H1 (cell line): ENCODE measurements around the gene CDH15. TPM values are rescaled to one million over a fixed set of nuclear protein-coding genes. Genes with fewer than 3 reads are reported as not detected.

Experiments
- CTCF ChIA-PET: fragments of 300-600 bp; sonication (Branson Sonifier 250); formaldehyde crosslinking; loops from one replicate; lab custom pipeline; 2021; ENCODE audit not compliant: partially characterized antibody; lab: Charles Lee
- POLR2A ChIA-PET: fragments of 300-600 bp; sonication (Branson Sonifier 250); formaldehyde crosslinking; loops from one replicate; lab custom pipeline; 2021; ENCODE audit warnings: inconsistent platforms; ENCODE audit not compliant: partially characterized antibody; lab: Charles Lee
- DNase-seq, 2 experiments: peaks; one replicate each; pipeline versions ENCODE4 v3.0.0 to v3.0.0-alpha.2; 2010 to 2022; ENCODE audit warnings: low spot score in 2 of 2, low read depth in 1 of 2, mixed read lengths in 1 of 2
- FAIRE-seq: peaks from 2 replicates; lab custom pipeline; 2011; peaks lifted over from hg19 to GRCh38; lab: Jason Lieb, UNC
- H2AFZ ChIP-seq: 2 replicates; pipeline ENCODE4 v1.8.1; 2012; ENCODE audit warnings: low read length, inconsistent platforms
- H2AK5ac ChIP-seq: 2 replicates; pipeline ENCODE4 v1.6.1; 2013; ENCODE audit warnings: low read depth, low read length
- H2BK120ac ChIP-seq: replicated peaks from 2 replicates; pipeline ENCODE3; 2013; ENCODE audit warnings: low read depth, low read length, inconsistent platforms
- H2BK12ac ChIP-seq: 2 replicates; pipeline ENCODE4 v1.6.1; 2013; ENCODE audit warnings: low read depth, low read length
- H2BK15ac ChIP-seq: 2 replicates; pipeline ENCODE4 v1.6.1; 2013; ENCODE audit warnings: low read length
- H2BK20ac ChIP-seq: 2 replicates; pipeline ENCODE4 v1.6.1; 2013; ENCODE audit warnings: low read length
- H2BK5ac ChIP-seq: 2 replicates; pipeline ENCODE4 v1.6.1; 2013; ENCODE audit warnings: low read depth, low read length
- H3K14ac ChIP-seq: 2 replicates; pipeline ENCODE4 v1.6.1; 2013; ENCODE audit warnings: inconsistent platforms; ENCODE audit not compliant: insufficient read length
- H3K18ac ChIP-seq: 2 replicates; pipeline ENCODE4 v1.6.1; 2013; ENCODE audit warnings: low read length; ENCODE audit errors: extremely low read depth
- H3K23ac ChIP-seq: 2 replicates; pipeline ENCODE4 v1.6.1; 2013; ENCODE audit warnings: inconsistent platforms; ENCODE audit not compliant: insufficient read length
- H3K23me2 ChIP-seq: 2 replicates; pipeline ENCODE4 v1.6.1; 2013; ENCODE audit warnings: low read depth, low read length
- H3K27ac ChIP-seq: 2 replicates; pipeline ENCODE4 v1.6.1; 2011; ENCODE audit warnings: low read depth, low read length, inconsistent platforms
- H3K27me3 ChIP-seq, 4 experiments: replicated peaks in 1 of 4; 1 replicate in 1 of 4; 2 replicates in 3 of 4; pipeline versions ENCODE4 v1.6.1 to v1.8.1; 2011 to 2013; ENCODE audit warnings: low read length in 3 of 4, mild to moderate bottlenecking in 3 of 4, inconsistent platforms in 2 of 4, mixed read lengths in 2 of 4, moderate library complexity in 1 of 4; ENCODE audit not compliant: control insufficient read depth in 3 of 4, insufficient read depth in 3 of 4; ENCODE audit errors: extremely low read depth in 1 of 4
- H3K36me3 ChIP-seq, 4 experiments: 2 replicates each; pipeline versions ENCODE4 v1.6.1 to v1.8.1; 2011 to 2013; ENCODE audit warnings: mild to moderate bottlenecking in 4 of 4, low read length in 3 of 4, moderate library complexity in 2 of 4, control low read depth in 1 of 4, inconsistent platforms in 1 of 4; ENCODE audit not compliant: insufficient read depth in 4 of 4, control insufficient read depth in 2 of 4
- H3K4ac ChIP-seq: replicated peaks from 2 replicates; pipeline ENCODE3; 2013; ENCODE audit warnings: low read length, low read depth, mixed read lengths, inconsistent platforms; ENCODE audit not compliant: insufficient read length
- H3K4me1 ChIP-seq, 4 experiments: replicated peaks in 1 of 4; 1 replicate in 1 of 4; 2 replicates in 3 of 4; pipeline versions ENCODE4 v1.6.1 to v1.8.1; 2011 to 2013; ENCODE audit warnings: low read length in 3 of 4, inconsistent platforms in 2 of 4, mixed read lengths in 1 of 4; ENCODE audit not compliant: insufficient read depth in 4 of 4, control insufficient read depth in 3 of 4
- H3K4me2 ChIP-seq, 2 experiments: 2 replicates each; pipeline versions ENCODE4 v1.6.1 to v1.8.1; 2011 to 2013; ENCODE audit warnings: low read depth in 2 of 2, low read length in 2 of 2, control low read depth in 1 of 2, inconsistent platforms in 1 of 2, mild to moderate bottlenecking in 1 of 2; ENCODE audit not compliant: insufficient read depth in 1 of 2
- H3K4me3 ChIP-seq, 4 experiments: fragments of 200-600, 300-600 bp in 1 of 4; sonication (generic), shearing (Covaris generic), sonication (Bioruptor Twin) in 1 of 4; 2 replicates each; pipeline versions ENCODE4 v1.5.1 to v1.8.1; 2011 to 2016; ENCODE audit warnings: low read length in 4 of 4, low read depth in 3 of 4, control low read depth in 2 of 4, inconsistent platforms in 2 of 4, mild to moderate bottlenecking in 2 of 4, mixed read lengths in 1 of 4, moderate library complexity in 1 of 4; ENCODE audit not compliant: insufficient read depth in 2 of 4; ENCODE audit errors: extremely low read depth in 1 of 4
- H3K56ac ChIP-seq: replicated peaks from 2 replicates; pipeline ENCODE3; 2013; ENCODE audit warnings: low read depth, mild to moderate bottlenecking, mixed read lengths, low read length, inconsistent platforms; ENCODE audit not compliant: insufficient read length
- H3K79me1 ChIP-seq: 2 replicates; pipeline ENCODE4 v1.6.1; 2013; ENCODE audit warnings: low read depth, low read length, control low read depth
- H3K79me2 ChIP-seq, 2 experiments: 2 replicates each; pipeline versions ENCODE4 v1.6.1 to v1.8.1; 2012 to 2013; ENCODE audit warnings: low read length in 2 of 2, mild to moderate bottlenecking in 2 of 2, inconsistent platforms in 1 of 2; ENCODE audit not compliant: insufficient read depth in 2 of 2, control insufficient read depth in 1 of 2
- H3K9ac ChIP-seq, 4 experiments: replicated peaks in 1 of 4; 1 replicate in 1 of 4; 2 replicates in 3 of 4; pipeline versions ENCODE4 v1.6.1 to v1.8.1; 2011 to 2013; ENCODE audit warnings: low read depth in 3 of 4, low read length in 3 of 4, control low read depth in 2 of 4, mild to moderate bottlenecking in 2 of 4, moderate library complexity in 2 of 4, inconsistent platforms in 1 of 4; ENCODE audit errors: extremely low read depth in 1 of 4
- H3K9me3 ChIP-seq, 2 experiments: 2 replicates each; pipeline versions ENCODE4 v1.6.1 to v1.8.1; 2012 to 2013; ENCODE audit warnings: mild to moderate bottlenecking in 2 of 2, moderate library complexity in 2 of 2, control low read depth in 1 of 2, inconsistent platforms in 1 of 2, low read depth in 1 of 2, low read length in 1 of 2, mixed read lengths in 1 of 2; ENCODE audit not compliant: insufficient read depth in 2 of 2
- H4K20me1 ChIP-seq, 2 experiments: replicated peaks in 1 of 2; 2 replicates each; pipeline versions ENCODE3 to v1.8.1; 2011 to 2013; ENCODE audit warnings: inconsistent platforms in 2 of 2, low read length in 2 of 2, mild to moderate bottlenecking in 1 of 2; ENCODE audit not compliant: insufficient read depth in 2 of 2, control insufficient read depth in 1 of 2
- H4K5ac ChIP-seq: 2 replicates; pipeline ENCODE4 v1.6.1; 2013; ENCODE audit warnings: low read length, low read depth, mixed read lengths, inconsistent platforms; ENCODE audit not compliant: insufficient read length
- H4K8ac ChIP-seq: 2 replicates; pipeline ENCODE4 v1.8.0; 2013; ENCODE audit warnings: mild to moderate bottlenecking, moderate library complexity, low read length, inconsistent platforms; ENCODE audit not compliant: insufficient read depth; ENCODE audit errors: extremely low read depth
- H4K91ac ChIP-seq: replicated peaks from 2 replicates; pipeline ENCODE3; 2013; ENCODE audit warnings: low read length, mixed read lengths, inconsistent platforms; ENCODE audit not compliant: insufficient read length
- POLR2AphosphoS5 ChIP-seq: IDR thresholded peaks from 2 replicates; pipeline ENCODE4 v1.6.1; 2011; ENCODE audit warnings: low read depth, low read length
- SUZ12 ChIP-seq: fragments of 200-600 bp; sonication (generic); IDR thresholded peaks from 2 replicates; pipeline ENCODE4 v1.6.1; 2012; ENCODE audit warnings: mild to moderate bottlenecking, inconsistent platforms, low read length, moderate library complexity, mixed read lengths
- WGBS, 2 experiments: shearing (Covaris generic) in 1 of 2; methylation state at CpG; one replicate each; pipeline versions ENCODE4 v1.1.6 to v1.1.7; 2013 to 2015; ENCODE audit warnings: low lambda C conversion rate in 2 of 2, mixed read lengths in 2 of 2, inconsistent platforms in 1 of 2, low coverage in 1 of 2, missing lambda C conversion rate in 1 of 2; ENCODE audit not compliant: insufficient replicate concordance in 2 of 2, insufficient coverage in 1 of 2, insufficient read length in 1 of 2; ENCODE audit errors: extremely low coverage in 1 of 2, missing lambda C conversion rate in 1 of 2; 5-methylcytosine and 5-hydroxymethylcytosine counted together
- polyA plus RNA-seq, 7 experiments: library from polyadenylated mRNA; depleted of rRNA in 3 of 7; stranded (reverse) in 5 of 7; unstranded in 2 of 7; fragments of >200 nt in 5 of 7; fragments of 200-250 nt in 2 of 7; gene quantifications; 1 replicate in 5 of 7; 2 replicates in 1 of 7; 4 replicates in 1 of 7; pipeline versions ENCODE4 v1.2.1 to v1.2.3, GENCODE V29; 2011 to 2013; ENCODE audit warnings: missing spikeins in 2 of 7, mixed read lengths in 2 of 7
- total RNA-seq: library from RNA; stranded (reverse); fragmentation: NEBNext Ultra II Directional; extraction: Animal tissue kit (Norgen Biotek cat#: 25700); gene quantifications from 2 replicates; pipeline ENCODE4 v1.2.1, GENCODE V29; 2021

The CDH15 gene
- total and polyA plus RNA-seq, 2 of the 8 experiments (the other 6 are each of a cell fraction or from before 2014, with no cell fraction given), result 0.50 to 0.82 TPM

DNA sequence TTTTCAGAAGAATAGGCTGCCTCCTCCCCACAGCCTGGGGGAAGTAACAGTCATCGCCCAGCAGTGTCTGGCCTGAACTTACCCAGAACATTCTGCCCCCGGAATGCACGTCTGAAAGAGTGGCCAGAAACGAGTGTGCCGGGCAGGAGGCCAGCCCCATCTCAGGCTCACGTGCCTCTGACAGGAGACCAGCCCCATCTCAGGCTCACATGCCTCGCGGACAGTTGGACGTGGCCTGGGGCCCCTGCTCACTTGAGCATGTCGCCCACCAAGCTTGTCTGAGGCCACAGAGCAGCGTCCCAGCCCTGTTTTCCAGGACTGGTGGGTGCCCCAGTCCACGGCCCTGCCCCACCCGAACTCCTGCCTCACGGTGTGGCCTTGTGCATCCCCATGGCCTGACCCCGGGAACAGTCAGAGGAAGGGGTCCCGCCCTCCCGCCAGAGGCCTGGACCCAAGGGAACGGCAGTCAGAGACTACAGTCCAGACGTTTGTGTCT is 16.3 kb upstream of the CDH15 start:
- no peak overlapping the region for H2BK15ac ChIP-seq
- no peak overlapping the region for H3K14ac ChIP-seq
- H3K27ac ChIP-seq, result no peak overlapping the region
- ChIA-PET CTCF (interaction anchor here (0.6 to 2.4 kb wide), 5 partner anchors 10 to 212 kb away, joined by 3 to 8 read pairs (median 3); no protein-coding TSS in a partner anchor), POLR2A (interaction anchor here (0.9 to 2.4 kb wide), 9 partner anchors 9 to 62 kb away, joined by 3 to 7 read pairs (median 4); partner anchors contain the start of gene ACSF3)
- H3K56ac ChIP-seq, result no peak overlapping the region
- H3K79me2 ChIP-seq, result no peaks in the 10 kb centered on the region
- no peak overlapping the region for H3K18ac ChIP-seq
- H3K9ac ChIP-seq, result no peak overlapping the region
- H3K27me3 ChIP-seq, result peaks cover 0 to 6% (median 1%) of the 10 kb centered on the region in 4 experiments; a peak in 2 of 7 replicates
- no peak overlapping the region for H4K5ac ChIP-seq
- H2AFZ ChIP-seq, result no peak overlapping the region
- H2BK20ac ChIP-seq, result no peak overlapping the region
- H2BK120ac ChIP-seq, result no peak overlapping the region
- H3K4me3 ChIP-seq, result no peak overlapping the region
- peaks cover 0 to 4% of the 10 kb centered on the region in 2 experiments for H4K20me1 ChIP-seq
- 90% methylated on average over 12 of the region's 19 CpGs; no CpG with 5 or more reads in 1 of the 2 experiments for WGBS, 2 experiments
- H4K91ac ChIP-seq, result no peak overlapping the region
- TF ChIP-seq POLR2AphosphoS5 (peak; percentile 32; the same call in 1 of the 2 replicates), SUZ12 (no peak)
- TF ChIP-seq, all 59 proteins: peak for 1
- no peaks in the 10 kb centered on the region for H3K4me1 ChIP-seq
- no peak for DNase-seq
- H3K4ac ChIP-seq, result no peak overlapping the region
- H3K9me3 ChIP-seq, result peaks cover 15 to 24% of the 10 kb centered on the region in 2 experiments
- no peak overlapping the region for H2BK5ac ChIP-seq
- H3K23me2 ChIP-seq, result no peaks in the 10 kb centered on the region; the same call in 1 of the 2 replicates
- H2AK5ac ChIP-seq, result no peak overlapping the region
- no peak overlapping the region for H3K23ac ChIP-seq
- no peak for FAIRE-seq
- no peaks in the 10 kb centered on the region for H3K79me1 ChIP-seq
- no peak overlapping the region for H2BK12ac ChIP-seq
- no peak overlapping the region for H3K4me2 ChIP-seq
- H3K36me3 ChIP-seq, result peaks cover 0 to 3% (median 0%) of the 10 kb centered on the region in 4 experiments; a peak in 3 of 8 replicates
- no peak overlapping the region for H4K8ac ChIP-seq
